ENCODE data around the gene FMO5.
A peak's percentile ranks its signal among the peaks of the same experiment; 100 is the strongest.
"Not testable (repeated sequence)": the region's sequence is repeated elsewhere in the genome, so short reads cannot be mapped to it uniquely, and the experiment has no call there.

FMO5 gene

DNA sequence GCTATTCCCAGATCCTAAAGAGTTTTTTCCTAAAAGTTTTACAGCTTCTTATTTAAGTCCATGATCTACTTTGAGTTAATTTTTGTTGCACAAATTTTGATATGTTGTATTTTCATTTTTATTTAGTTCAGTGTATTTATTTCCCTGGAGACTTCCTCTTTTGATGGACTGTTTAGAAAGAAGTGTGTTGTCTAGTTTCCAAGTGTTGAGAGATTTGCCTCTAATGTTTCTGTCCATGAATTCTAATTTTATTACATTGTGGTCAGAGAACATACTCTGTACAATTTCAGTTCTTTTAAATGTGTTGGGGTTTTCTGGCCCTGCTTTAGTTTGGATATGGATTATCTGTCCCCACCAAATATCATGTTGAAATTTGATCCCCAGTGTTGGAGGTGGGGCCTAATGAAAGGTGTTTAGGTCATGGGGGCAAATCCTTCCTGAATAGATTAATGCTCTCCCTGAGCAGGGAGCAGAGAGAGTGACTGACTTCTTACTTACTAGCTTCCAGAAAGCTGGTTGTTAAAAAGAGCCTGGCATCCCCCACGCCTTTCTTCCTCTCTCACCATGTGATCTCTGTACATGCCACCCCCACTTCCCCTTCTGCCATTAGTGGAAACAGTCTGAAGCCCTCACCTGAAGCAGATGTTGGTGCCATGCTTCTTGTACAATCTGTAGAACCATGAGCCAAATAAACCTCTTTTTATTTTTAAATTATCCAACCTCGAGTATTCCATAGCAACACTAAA lies 21.9 kb upstream of the FMO5 start:
- Histone ChIP-seq H3K9ac (ENCODE audit: low read length) (no peak overlapping the region), H3K27ac (ENCODE audit: low read depth, low read length) (no peak overlapping the region), H3K27me3 (ENCODE audit: control insufficient read depth, insufficient read depth, low read length) (no peaks in the 10 kb centered on the region), H3K9me3 (ENCODE audit: control insufficient read depth, insufficient read depth, low read depth, low read length) (peaks cover 2% of the 10 kb centered on the region; the same call in 1 of the 2 replicates), H3K36me3 (ENCODE audit: control insufficient read depth, insufficient read depth, low read length) (peaks cover 4% of the 10 kb centered on the region; the same call in 1 of the 2 replicates), H3K4me3 (ENCODE audit: low read depth, low read length) (no peak overlapping the region), H3K4me1 (ENCODE audit: control insufficient read depth, insufficient read depth, low read length) (peaks cover 15% of the 10 kb centered on the region)

DNA sequence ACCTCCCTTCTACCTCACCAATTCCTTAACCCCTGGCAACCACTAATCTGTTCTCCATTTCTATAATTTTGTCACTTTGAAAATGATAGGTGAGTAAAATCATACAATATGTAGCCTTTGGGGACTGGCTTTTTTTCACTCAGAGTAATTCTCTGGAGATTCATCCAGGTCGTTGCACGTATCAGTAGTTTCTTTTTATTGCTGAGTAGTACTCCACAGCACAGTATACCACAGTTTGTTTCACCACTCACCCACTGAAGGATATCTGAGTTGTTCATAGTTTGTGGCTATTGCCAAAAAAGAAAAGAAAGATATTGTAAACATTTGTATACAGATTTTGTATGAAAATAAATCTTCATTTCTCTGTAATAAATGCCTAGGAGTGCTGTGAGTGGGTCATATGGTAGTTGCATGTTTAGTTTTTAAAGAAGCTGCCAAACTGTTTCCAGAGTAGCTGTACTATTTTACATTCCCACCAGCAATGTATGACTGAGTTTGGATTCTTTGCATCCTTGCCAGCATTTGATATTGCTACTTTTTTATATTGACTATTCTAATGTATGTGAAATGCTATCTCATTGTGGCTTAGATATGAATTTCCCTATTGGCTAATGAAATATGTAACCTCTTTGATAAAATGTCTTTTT lies 21.0 kb upstream of the FMO5 start:
- H3K27ac ChIP-seq (ENCODE audit: low read depth, low read length), result no peak overlapping the region
- peaks cover 21% of the 10 kb centered on the region for H3K4me1 ChIP-seq (ENCODE audit: control insufficient read depth, insufficient read depth, low read length)
- H3K27me3 ChIP-seq (ENCODE audit: control insufficient read depth, insufficient read depth, low read length), result no peaks in the 10 kb centered on the region
- peaks cover 2% of the 10 kb centered on the region; the same call in 1 of the 2 replicates for H3K9me3 ChIP-seq (ENCODE audit: control insufficient read depth, insufficient read depth, low read depth, low read length)
- no peak overlapping the region for H3K9ac ChIP-seq (ENCODE audit: low read length)
- no peak overlapping the region for H3K4me3 ChIP-seq (ENCODE audit: low read depth, low read length)
- H3K36me3 ChIP-seq (ENCODE audit: control insufficient read depth, insufficient read depth, low read length), result peaks cover 4% of the 10 kb centered on the region; the same call in 1 of the 2 replicates

DNA sequence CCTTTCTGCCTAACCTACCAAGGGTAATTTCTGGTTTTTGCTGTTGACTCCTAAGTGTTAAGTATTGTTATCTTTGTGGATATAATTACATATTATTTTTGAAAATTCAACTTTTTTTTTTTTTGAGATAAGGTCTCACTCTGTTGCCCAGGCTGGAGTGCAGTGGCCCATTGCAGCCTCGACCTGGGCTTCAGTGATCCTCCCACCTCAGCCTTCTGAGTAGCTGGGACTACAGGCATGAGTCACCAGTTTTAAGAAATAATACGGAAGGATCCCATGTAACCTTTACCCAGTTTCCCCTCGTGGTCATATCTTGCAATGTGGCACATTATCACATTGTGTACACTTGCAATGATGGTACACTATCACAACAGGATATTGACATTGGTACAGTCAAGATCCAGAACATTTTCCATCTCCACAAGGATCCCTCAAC lies 20.5 kb upstream of the FMO5 start:
- H3K4me3 ChIP-seq (ENCODE audit: low read depth, low read length), result no peak overlapping the region
- no peaks in the 10 kb centered on the region for H3K27me3 ChIP-seq (ENCODE audit: control insufficient read depth, insufficient read depth, low read length)
- H3K27ac ChIP-seq (ENCODE audit: low read depth, low read length), result no peak overlapping the region
- peaks cover 27% of the 10 kb centered on the region for H3K4me1 ChIP-seq (ENCODE audit: control insufficient read depth, insufficient read depth, low read length)
- H3K9me3 ChIP-seq (ENCODE audit: control insufficient read depth, insufficient read depth, low read depth, low read length), result peaks cover 2% of the 10 kb centered on the region; the same call in 1 of the 2 replicates
- H3K36me3 ChIP-seq (ENCODE audit: control insufficient read depth, insufficient read depth, low read length), result peaks cover 4% of the 10 kb centered on the region; the same call in 1 of the 2 replicates
- H3K9ac ChIP-seq (ENCODE audit: low read length), result no peak overlapping the region

DNA sequence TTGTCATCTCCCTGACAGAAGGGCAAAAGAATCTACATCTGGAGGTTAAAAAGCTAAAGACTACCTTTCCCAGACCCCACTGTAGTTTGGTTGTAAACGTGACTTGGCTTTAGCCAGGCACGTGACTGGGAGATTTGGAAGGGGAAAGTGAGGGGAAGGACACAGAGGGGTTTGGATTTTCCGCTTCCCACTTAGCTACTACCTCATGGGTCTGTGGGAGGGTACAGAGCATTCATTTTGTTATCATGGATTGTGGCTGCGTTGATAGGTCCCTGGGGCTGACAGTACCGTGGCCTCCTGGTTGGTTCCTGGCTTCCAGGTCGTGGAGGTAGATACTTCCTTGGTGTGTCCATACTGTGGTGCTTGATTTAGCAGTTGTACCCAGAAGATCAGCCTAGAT lies 20.0 kb upstream of the FMO5 start:
- H3K4me1 ChIP-seq (ENCODE audit: control insufficient read depth, insufficient read depth, low read length), result peaks cover 30% of the 10 kb centered on the region
- H3K9me3 ChIP-seq (ENCODE audit: control insufficient read depth, insufficient read depth, low read depth, low read length), result peaks cover 2% of the 10 kb centered on the region; the same call in 1 of the 2 replicates
- H3K36me3 ChIP-seq (ENCODE audit: control insufficient read depth, insufficient read depth, low read length), result peaks cover 4% of the 10 kb centered on the region; the same call in 1 of the 2 replicates
- H3K27ac ChIP-seq (ENCODE audit: low read depth, low read length), result no peak overlapping the region
- no peak overlapping the region for H3K9ac ChIP-seq (ENCODE audit: low read length)
- H3K27me3 ChIP-seq (ENCODE audit: control insufficient read depth, insufficient read depth, low read length), result no peaks in the 10 kb centered on the region
- H3K4me3 ChIP-seq (ENCODE audit: low read depth, low read length), result no peak overlapping the region; the same call in 1 of the 2 replicates

DNA sequence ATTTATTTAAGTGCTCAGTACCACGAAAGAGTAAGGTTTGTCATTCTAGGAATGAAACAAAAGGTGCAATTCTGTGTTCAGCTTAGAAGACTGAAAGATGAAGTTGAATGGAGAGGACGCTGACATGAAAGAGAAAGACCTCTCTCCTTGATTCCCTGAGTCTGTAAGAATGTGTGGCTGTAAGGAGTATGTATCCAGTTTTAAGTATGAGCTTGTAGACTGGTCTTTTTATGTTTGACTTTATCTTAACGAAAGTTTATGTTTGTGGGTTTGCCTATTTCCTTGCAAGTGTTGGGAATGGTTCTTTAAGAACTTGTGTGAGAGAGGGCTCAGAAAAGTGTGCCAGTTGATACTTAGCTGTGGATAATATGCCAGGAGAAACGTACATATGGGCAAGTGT lies 18.7 kb upstream of the FMO5 start:
- H3K9ac ChIP-seq (ENCODE audit: low read length), result peak overlapping the region; percentile 83
- peak overlapping the region; percentile 83 for H3K4me3 ChIP-seq (ENCODE audit: low read depth, low read length)
- no peak overlapping the region for H3K27ac ChIP-seq (ENCODE audit: low read depth, low read length)
- H3K9me3 ChIP-seq (ENCODE audit: control insufficient read depth, insufficient read depth, low read depth, low read length), result peaks cover 2% of the 10 kb centered on the region; the same call in 1 of the 2 replicates
- no peaks in the 10 kb centered on the region for H3K27me3 ChIP-seq (ENCODE audit: control insufficient read depth, insufficient read depth, low read length)
- H3K4me1 ChIP-seq (ENCODE audit: control insufficient read depth, insufficient read depth, low read length), result peaks cover 36% of the 10 kb centered on the region
- peaks cover 4% of the 10 kb centered on the region; the same call in 1 of the 2 replicates for H3K36me3 ChIP-seq (ENCODE audit: control insufficient read depth, insufficient read depth, low read length)

DNA sequence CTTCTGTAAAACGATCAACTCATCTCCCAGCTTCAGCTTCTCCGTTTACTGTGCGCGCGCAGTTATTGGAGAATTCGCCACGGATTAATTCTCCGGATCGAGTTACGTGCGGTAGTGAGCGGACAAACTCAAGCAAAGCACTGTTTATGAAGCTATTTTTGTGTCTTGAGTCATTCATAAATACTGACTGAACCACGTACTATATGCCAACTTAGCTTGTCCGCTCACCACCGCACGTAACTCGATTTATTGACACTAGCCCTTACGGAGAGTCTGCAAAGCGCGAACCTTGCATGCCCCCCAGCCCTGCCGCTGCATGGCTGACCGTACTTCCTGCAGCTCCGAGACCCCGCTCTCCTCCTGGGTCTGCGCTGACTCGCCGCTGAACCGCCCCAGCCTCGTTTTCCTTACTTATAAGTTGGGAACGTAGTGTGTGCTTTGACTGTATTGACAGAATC lies 18.1 kb upstream of the FMO5 start:
- Histone ChIP-seq H3K36me3 (ENCODE audit: control insufficient read depth, insufficient read depth, low read length) (peaks cover 4% of the 10 kb centered on the region; the same call in 1 of the 2 replicates), H3K9me3 (ENCODE audit: control insufficient read depth, insufficient read depth, low read depth, low read length) (peaks cover 2% of the 10 kb centered on the region; the same call in 1 of the 2 replicates), H3K4me3 (ENCODE audit: low read depth, low read length) (peak overlapping the region; percentile 83), H3K27me3 (ENCODE audit: control insufficient read depth, insufficient read depth, low read length) (no peaks in the 10 kb centered on the region), H3K9ac (ENCODE audit: low read length) (peak overlapping the region; percentile 83), H3K4me1 (ENCODE audit: control insufficient read depth, insufficient read depth, low read length) (peaks cover 35% of the 10 kb centered on the region), H3K27ac (ENCODE audit: low read depth, low read length) (peak overlapping the region; percentile 78; the same call in 1 of the 2 replicates)

DNA sequence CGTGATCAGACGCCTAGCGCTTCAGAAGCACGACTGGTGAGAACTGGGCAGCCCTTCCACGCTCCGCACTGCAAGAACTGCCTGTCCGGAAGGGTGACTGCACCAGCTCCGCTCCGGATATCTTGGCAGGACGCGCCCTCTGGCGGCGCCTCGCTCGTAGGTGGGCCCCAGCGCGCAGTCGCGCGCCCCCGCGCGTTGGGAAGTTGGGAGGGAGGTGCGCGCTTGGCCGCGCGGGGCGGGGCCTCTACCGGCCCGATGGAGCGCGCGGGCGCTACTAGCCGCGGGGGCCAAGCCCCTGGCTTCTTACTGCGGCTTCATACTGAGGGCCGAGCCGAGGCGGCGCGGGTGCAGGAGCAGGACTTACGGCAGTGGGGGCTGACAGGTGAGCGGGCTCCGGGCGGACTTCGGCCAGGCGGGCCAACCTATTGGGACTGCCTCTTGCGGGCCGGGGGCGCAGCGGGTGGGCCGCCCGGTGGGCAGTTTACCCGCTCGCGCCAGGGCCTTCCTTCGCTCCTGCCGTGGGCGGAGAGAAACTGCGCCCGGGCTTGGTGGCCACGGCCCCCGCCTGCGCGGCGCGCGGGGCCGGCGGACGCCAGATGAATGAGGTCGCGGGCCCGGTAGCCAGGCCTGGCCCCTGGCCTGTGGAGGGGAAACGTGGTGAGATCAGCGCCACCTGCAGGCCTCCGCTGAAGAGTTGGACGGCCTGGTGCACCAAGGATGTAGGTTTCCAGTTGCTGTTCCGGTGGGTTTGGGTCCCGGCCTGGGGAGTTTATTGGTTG lies 17.5 kb upstream of the FMO5 start, which contains the start of gene CHD1L:
Gene CHD1L, plus strand, starts transcription at position 236 of the 779 bp plus-strand sequence. Its CDS starts 20 bp downstream, at position 256.
- H3K27me3 ChIP-seq (ENCODE audit: control insufficient read depth, insufficient read depth, low read length), result no peaks in the 10 kb centered on the region
- peaks cover 33% of the 10 kb centered on the region for H3K4me1 ChIP-seq (ENCODE audit: control insufficient read depth, insufficient read depth, low read length)
- peak within 1 kb of the TSS; percentile 83 for H3K4me3 ChIP-seq (ENCODE audit: low read depth, low read length)
- H3K9ac ChIP-seq (ENCODE audit: low read length), result peak within 1 kb of the TSS; percentile 83
- H3K27ac ChIP-seq (ENCODE audit: low read depth, low read length), result peak within 1 kb of the TSS; percentile 78; the same call in 1 of the 2 replicates
- peaks cover 4% of the 10 kb centered on the region; the same call in 1 of the 2 replicates for H3K36me3 ChIP-seq (ENCODE audit: control insufficient read depth, insufficient read depth, low read length)
- peaks cover 2% of the 10 kb centered on the region; the same call in 1 of the 2 replicates for H3K9me3 ChIP-seq (ENCODE audit: control insufficient read depth, insufficient read depth, low read depth, low read length)

DNA sequence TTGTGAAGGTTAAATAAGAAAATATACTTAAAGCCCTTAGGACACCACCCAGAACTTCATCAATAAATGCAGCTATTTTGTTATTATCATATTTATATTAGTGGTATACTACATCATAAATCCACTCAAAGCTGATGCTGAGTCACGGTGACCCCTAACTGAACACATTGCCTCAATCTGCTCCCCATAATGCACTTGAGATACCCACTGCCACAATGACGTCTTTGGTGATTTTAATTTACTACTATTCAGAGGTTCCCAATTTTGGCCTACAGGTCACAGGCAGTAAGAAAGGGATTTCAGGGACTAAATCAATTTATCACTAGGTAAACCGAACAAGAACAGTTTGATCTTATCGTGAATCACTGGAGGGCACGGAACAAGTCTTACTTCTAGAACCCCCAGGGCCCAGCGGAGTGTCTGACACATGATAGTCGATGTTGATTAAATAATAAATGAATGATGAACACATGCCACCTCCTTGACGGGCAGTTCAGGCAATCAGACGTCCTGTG lies 16.9 kb upstream of the FMO5 start:
- H3K9ac ChIP-seq (ENCODE audit: low read length), result no peak overlapping the region
- peaks cover 4% of the 10 kb centered on the region; the same call in 1 of the 2 replicates for H3K36me3 ChIP-seq (ENCODE audit: control insufficient read depth, insufficient read depth, low read length)
- H3K27ac ChIP-seq (ENCODE audit: low read depth, low read length), result no peak overlapping the region
- H3K27me3 ChIP-seq (ENCODE audit: control insufficient read depth, insufficient read depth, low read length), result no peaks in the 10 kb centered on the region
- peaks cover 8% of the 10 kb centered on the region for H3K9me3 ChIP-seq (ENCODE audit: control insufficient read depth, insufficient read depth, low read depth, low read length)
- H3K4me3 ChIP-seq (ENCODE audit: low read depth, low read length), result peak overlapping the region; percentile 83
- H3K4me1 ChIP-seq (ENCODE audit: control insufficient read depth, insufficient read depth, low read length), result peaks cover 26% of the 10 kb centered on the region

DNA sequence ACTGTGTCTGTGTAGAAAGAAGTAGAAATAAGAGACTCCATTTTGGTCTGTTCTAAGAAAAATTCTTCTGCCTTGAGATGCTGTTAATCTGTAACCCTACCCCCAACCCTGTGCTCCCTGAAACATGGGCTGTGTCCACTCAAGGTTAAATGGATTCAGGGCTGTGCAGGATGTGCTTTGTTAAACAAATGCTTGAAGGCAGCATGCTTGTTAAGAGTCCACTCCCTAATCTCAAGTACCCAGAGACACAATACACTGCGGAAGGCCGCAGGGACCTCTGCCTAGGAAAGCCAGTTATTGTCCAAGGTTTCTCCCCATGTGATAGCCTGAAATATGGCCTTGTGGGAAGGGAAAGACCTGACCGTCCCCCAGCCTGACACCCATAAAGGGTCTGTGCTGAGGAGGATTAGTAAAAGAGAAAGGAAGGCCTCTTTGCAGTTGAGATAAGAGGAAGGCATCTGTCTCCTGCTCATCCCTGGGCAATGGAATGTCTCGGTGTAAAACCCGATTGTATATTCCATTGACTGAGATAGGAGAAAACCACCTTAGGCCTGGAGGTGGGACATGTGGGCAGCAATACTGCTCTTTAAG lies 15.1 kb upstream of the FMO5 start:
- not testable (repeated sequence) for H3K27me3 ChIP-seq (ENCODE audit: control insufficient read depth, insufficient read depth, low read length); H3K4me3 ChIP-seq (ENCODE audit: low read depth, low read length); H3K9ac ChIP-seq (ENCODE audit: low read length); H3K36me3 ChIP-seq (ENCODE audit: control insufficient read depth, insufficient read depth, low read length)
- Histone ChIP-seq H3K9me3 (ENCODE audit: control insufficient read depth, insufficient read depth, low read depth, low read length) (peaks cover 22% of the 10 kb centered on the region), H3K4me1 (ENCODE audit: control insufficient read depth, insufficient read depth, low read length) (peaks cover 25% of the 10 kb centered on the region), H3K27ac (ENCODE audit: low read depth, low read length) (peak overlapping the region; percentile 26; the same call in 1 of the 2 replicates)

Measured in HUES6 (cell line).